ENCODE results near the gene CXXC1. TPM values are rescaled to one million over a fixed set of nuclear protein-coding genes. Genes with fewer than 3 reads are reported as not detected.

CXXC1 gene
- total and polyA plus RNA-seq, 2 of the 13 experiments (the other 11 are each of a cell fraction or from before 2014, with no cell fraction given): 32.9 to 39.0 TPM

DNA sequence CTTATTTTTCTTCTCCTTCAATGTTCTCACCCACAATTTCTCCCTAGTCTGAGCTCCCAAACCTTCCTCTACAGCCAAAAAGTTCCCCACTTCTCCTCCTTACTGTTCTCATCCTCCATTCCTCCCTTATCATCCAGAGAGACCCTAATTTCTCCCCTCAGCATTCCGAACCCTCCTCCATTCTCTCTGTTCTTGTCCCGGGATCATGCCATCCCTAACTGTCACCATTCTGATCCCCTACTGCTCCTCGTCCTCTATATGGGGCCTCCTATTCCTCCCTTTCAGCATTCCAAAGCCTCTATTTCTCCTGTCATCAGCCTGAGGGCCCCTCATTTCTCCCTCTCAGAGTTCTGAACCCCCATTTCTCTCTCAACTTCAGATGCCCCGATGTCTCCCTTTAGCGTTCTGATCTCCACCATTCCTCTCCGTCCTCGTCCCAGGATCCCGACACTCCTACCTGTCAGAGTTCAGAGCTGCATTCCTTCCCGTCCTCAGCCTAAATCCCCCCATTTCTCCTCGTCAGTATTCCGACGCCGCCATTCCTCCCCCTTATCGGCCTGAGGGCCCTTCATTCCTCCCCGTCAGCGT is 6.7 kb downstream of the CXXC1 start:
- under 1% methylated on average over 16 of the region's 16 CpGs for WGBS (ENCODE audit: low lambda C conversion rate)
- FAIRE-seq (no peak), ATAC-seq (no peak), DNase-seq (ENCODE audit: low spot score) (no peak)
- intact Hi-C loops (cut with micrococcal nuclease; ENCODE audit: unreplicated experiment): loop anchor here (1.0 kb wide), 1 partner anchor 14 kb away; the partner anchor contains the start of gene CFAP53
- in situ Hi-C loops (cut with HindIII; ENCODE audit: extremely low pct_ligation_motif_present, low pct_unique_long_range_greater_than_20kb): loop anchor here (10.0 kb wide), 1 partner anchor 144 kb away; no protein-coding TSS in a partner anchor
- H3K4me1 ChIP-seq (ENCODE audit: insufficient read depth, low read length): peaks cover 24% of the 10 kb centered on the region
- peak overlapping the region; percentile 92 for H3K4me2 ChIP-seq (ENCODE audit: low read depth, low read length)
- peak overlapping the region; percentile 83 to 100 (median 88) for H3K4me3 ChIP-seq (replicated peaks in 1 of 3; ENCODE audit: insufficient read depth in 1 of 3, low read depth in 2 of 3, low read length in 3 of 3)
- H3K27me3 ChIP-seq (ENCODE audit: control insufficient read depth in 1 of 2, insufficient read depth in 2 of 2, low read length in 2 of 2): no peaks in the 10 kb centered on the region; a peak in 1 of 5 replicates
- POLR2A ChIA-PET: interaction anchor here (1.0 to 1.5 kb wide), 6 partner anchors 8 to 93 kb away, joined by 4 to 15 read pairs (median 8); partner anchors contain the start of genes CFAP53 and SKA1
- no peaks in the 10 kb centered on the region for H4K20me1 ChIP-seq (ENCODE audit: insufficient read depth, low read length)
- H3K27ac ChIP-seq (ENCODE audit: extremely low read length, insufficient read depth, low read length): peak overlapping the region; percentile 70
- peaks cover 27% of the 10 kb centered on the region for H3K79me2 ChIP-seq (ENCODE audit: insufficient read depth, low read length)
- no peaks in the 10 kb centered on the region for H3K9me3 ChIP-seq (ENCODE audit: low read length)
- BruUV-seq (replicated peaks): no TSS peak
- peak overlapping the region; percentile 91 for H3K9ac ChIP-seq (ENCODE audit: insufficient read depth, low read depth, low read length)
- H3K36me3 ChIP-seq (replicated peaks in 1 of 2; ENCODE audit: control insufficient read depth in 1 of 2, insufficient read depth in 2 of 2, low read length in 2 of 2): peaks cover 21 to 42% of the 10 kb centered on the region in 2 experiments; a peak in 4 of 5 replicates
- CTCF ChIA-PET (ENCODE audit: low intra/inter-chr PET ratio, low total read pairs): no interaction called here
- peak overlapping the region; percentile 28 for H2AFZ ChIP-seq (ENCODE audit: low read length)
- TF ChIP-seq ZNF460 (CRISPR knock-in tag; IDR thresholded peaks at IDR 0.05; ENCODE audit: borderline replicate concordance) (no peak), HCFC1 (IDR thresholded peaks at IDR 0.05; ENCODE audit: low read depth, low read length) (no peak), ZNF530 (CRISPR knock-in tag; IDR thresholded peaks at IDR 0.05; ENCODE audit: low read depth) (no peak), EED (CRISPR knock-in tag; IDR thresholded peaks at IDR 0.05) (no peak), ZNF354B (CRISPR knock-in tag; IDR thresholded peaks at IDR 0.05) (no peak), ZNF790 (CRISPR knock-in tag; IDR thresholded peaks at IDR 0.05; ENCODE audit: borderline replicate concordance) (no peak), ZNF709 (CRISPR knock-in tag; IDR thresholded peaks at IDR 0.05) (no peak), ZNF557 (CRISPR knock-in tag; IDR thresholded peaks at IDR 0.05) (no peak), PAX8 (CRISPR knock-in tag; IDR thresholded peaks at IDR 0.05; ENCODE audit: borderline replicate concordance) (no peak), ELF3 (CRISPR knock-in tag; IDR thresholded peaks at IDR 0.05) (no peak), SOX6 (IDR thresholded peaks at IDR 0.05) (peak; percentile 69; the same call in 1 of the 2 replicates), SOX6 (CRISPR knock-in tag; IDR thresholded peaks at IDR 0.05) (no peak), ZNF564 (CRISPR knock-in tag; IDR thresholded peaks at IDR 0.05) (no peak), THYN1 (CRISPR knock-in tag; IDR thresholded peaks at IDR 0.05; ENCODE audit: borderline replicate concordance, low read depth) (no peak), RCOR2 (CRISPR knock-in tag; IDR thresholded peaks at IDR 0.05) (no peak), SP5 (CRISPR knock-in tag; IDR thresholded peaks at IDR 0.05; ENCODE audit: borderline replicate concordance, low read depth) (no peak), TCF12 (IDR thresholded peaks at IDR 0.05) (no peak), TCF12 (CRISPR knock-in tag; IDR thresholded peaks at IDR 0.05) (no peak), NAIF1 (CRISPR knock-in tag; IDR thresholded peaks at IDR 0.05; ENCODE audit: borderline replicate concordance) (no peak)
- TF ChIP-seq, protein P1, sequence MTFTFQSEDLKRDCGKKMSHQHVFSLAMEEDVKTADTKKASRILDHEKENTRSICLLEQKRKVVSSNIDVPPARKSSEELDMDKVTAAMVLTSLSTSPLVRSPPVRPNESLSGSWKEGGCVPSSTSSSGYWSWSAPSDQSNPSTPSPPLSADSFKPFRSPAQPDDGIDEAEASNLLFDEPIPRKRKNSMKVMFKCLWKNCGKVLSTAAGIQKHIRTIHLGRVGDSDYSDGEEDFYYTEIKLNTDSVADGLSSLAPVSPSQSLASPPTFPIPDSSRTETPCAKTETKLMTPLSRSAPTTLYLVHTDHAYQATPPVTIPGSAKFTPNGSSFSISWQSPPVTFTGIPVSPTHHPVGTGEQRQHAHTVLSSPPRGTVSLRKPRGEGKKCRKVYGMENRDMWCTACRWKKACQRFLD (CRISPR knock-in tag; IDR thresholded peaks at IDR 0.05; ENCODE audit: borderline replicate concordance): 0 out of 2 replicates have a peak, but pooled peaks have one; percentile 29
- TF ChIP-seq, protein P2, sequence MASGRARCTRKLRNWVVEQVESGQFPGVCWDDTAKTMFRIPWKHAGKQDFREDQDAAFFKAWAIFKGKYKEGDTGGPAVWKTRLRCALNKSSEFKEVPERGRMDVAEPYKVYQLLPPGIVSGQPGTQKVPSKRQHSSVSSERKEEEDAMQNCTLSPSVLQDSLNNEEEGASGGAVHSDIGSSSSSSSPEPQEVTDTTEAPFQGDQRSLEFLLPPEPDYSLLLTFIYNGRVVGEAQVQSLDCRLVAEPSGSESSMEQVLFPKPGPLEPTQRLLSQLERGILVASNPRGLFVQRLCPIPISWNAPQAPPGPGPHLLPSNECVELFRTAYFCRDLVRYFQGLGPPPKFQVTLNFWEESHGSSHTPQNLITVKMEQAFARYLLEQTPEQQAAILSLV (CRISPR knock-in tag; IDR thresholded peaks at IDR 0.05; ENCODE audit: borderline replicate concordance): no peak
